ENCODE data around the gene LRRC40.

DNA sequence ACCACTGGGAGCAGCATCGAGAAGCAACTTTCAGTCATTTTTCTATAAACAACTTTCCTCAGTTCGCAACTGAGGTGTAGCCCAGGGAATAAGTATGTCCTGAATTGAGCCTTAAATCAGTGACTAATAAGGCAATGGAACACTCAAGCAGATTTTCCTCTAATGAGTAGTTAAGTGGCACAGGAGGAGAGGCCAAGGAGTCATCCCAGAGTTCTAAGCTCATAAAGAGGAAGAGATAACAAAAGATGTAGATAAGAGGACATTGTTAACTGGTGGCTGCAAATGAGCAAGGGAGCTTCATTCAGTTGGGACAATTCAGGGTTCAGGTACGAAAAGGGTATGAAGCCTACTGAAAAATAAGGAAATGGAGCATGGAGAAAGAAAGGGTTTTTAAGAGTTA lies 64.5 kb downstream of the LRRC40 start:
- TF ChIP-seq, protein P1, sequence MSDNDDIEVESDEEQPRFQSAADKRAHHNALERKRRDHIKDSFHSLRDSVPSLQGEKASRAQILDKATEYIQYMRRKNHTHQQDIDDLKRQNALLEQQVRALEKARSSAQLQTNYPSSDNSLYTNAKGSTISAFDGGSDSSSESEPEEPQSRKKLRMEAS (IDR thresholded peaks at IDR 0.05; ENCODE audit: low read depth, low read length) = no peak
- TF ChIP-seq, protein P2, sequence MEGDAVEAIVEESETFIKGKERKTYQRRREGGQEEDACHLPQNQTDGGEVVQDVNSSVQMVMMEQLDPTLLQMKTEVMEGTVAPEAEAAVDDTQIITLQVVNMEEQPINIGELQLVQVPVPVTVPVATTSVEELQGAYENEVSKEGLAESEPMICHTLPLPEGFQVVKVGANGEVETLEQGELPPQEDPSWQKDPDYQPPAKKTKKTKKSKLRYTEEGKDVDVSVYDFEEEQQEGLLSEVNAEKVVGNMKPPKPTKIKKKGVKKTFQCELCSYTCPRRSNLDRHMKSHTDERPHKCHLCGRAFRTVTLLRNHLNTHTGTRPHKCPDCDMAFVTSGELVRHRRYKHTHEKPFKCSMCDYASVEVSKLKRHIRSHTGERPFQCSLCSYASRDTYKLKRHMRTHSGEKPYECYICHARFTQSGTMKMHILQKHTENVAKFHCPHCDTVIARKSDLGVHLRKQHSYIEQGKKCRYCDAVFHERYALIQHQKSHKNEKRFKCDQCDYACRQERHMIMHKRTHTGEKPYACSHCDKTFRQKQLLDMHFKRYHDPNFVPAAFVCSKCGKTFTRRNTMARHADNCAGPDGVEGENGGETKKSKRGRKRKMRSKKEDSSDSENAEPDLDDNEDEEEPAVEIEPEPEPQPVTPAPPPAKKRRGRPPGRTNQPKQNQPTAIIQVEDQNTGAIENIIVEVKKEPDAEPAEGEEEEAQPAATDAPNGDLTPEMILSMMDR (IDR thresholded peaks at IDR 0.05; ENCODE audit: low read depth, low read length) = no peak

Measured in NB4 (cell line).